Psoas muscle (tissue), 8 donors: Measurements from ENCODE around the gene WDR59. TPM values are rescaled to one million over a fixed set of nuclear protein-coding genes. Genes with fewer than 3 reads are reported as not detected.
"Not testable (repeated sequence)": the region's sequence is repeated elsewhere in the genome, so short reads cannot be mapped to it uniquely, and the experiment has no call there.

Source experiments
- ATAC-seq, 4 donors: fragments of 200-7000 bp; cut with Tn5 transposase; one replicate each; pipeline ENCODE4 v1.9.1; 2020; ENCODE audit warnings: moderate library complexity in 3 of 4, mild to moderate bottlenecking in 2 of 4
- DNase-seq, 2 donors: peaks; one replicate each; pipeline ENCODE4 v3.0.0-alpha.2; 2020
- H3K27ac ChIP-seq: fragments of 200-600 bp; one replicate; pipeline ENCODE4 v1.8.0; 2022
- H3K27me3 ChIP-seq, 3 donors: fragments of 200-600 bp in 1 of 3; one replicate each; pipeline versions ENCODE4 v1.6.1 to v1.8.0; 2013 to 2022; ENCODE audit warnings: low read length in 2 of 3, mild to moderate bottlenecking in 2 of 3, moderate library complexity in 1 of 3; ENCODE audit not compliant: insufficient read depth in 3 of 3
- H3K36me3 ChIP-seq, 2 donors: fragments of 200-600 bp in 1 of 2; one replicate each; pipeline versions ENCODE4 v1.6.1 to v1.8.0; 2013 to 2022; ENCODE audit warnings: low read depth in 1 of 2, mild to moderate bottlenecking in 1 of 2, moderate library complexity in 1 of 2; ENCODE audit not compliant: insufficient read depth in 1 of 2
- H3K4me1 ChIP-seq: fragments of 200-600 bp; one replicate; pipeline ENCODE4 v1.8.0; 2022
- H3K4me3 ChIP-seq: fragments of 200-600 bp; one replicate; pipeline ENCODE4 v1.8.0; 2022; ENCODE audit warnings: mild to moderate bottlenecking
- H3K9me3 ChIP-seq: fragments of 200-600 bp; one replicate; pipeline ENCODE4 v1.8.0; 2022
- CTCF ChIP-seq: fragments of 200-600 bp; IDR thresholded peaks from one replicate; pipeline ENCODE4 v1.8.0; 2022; ENCODE audit warnings: antibody characterized with exemption
- WGBS, 3 donors: extraction: QIAGEN DNeasy Blood & Tissue Kit; methylation state at CpG; one replicate each; pipeline versions ENCODE4 v1.1.6 to v1.1.7; 2013; 5-methylcytosine and 5-hydroxymethylcytosine counted together
- intact Hi-C, 2 donors: fragments of 100-400 bp; cut with DNase I; formaldehyde crosslinking; loops; one replicate each; pipeline versions ENCODE4 v1.11.0 to v1.14.2; 2022
- polyA plus RNA-seq, 3 donors: library from polyadenylated mRNA; stranded (reverse); fragments of 200-250 nt; gene quantifications; one replicate each; pipeline ENCODE4 v1.2.3, GENCODE V29; 2013
- total RNA-seq, 4 donors: library from RNA; stranded (reverse); fragmentation: NEBNext Ultra II Directional in 2 of 4; extraction: Animal tissue kit (Norgen Biotek cat#: 25700) in 2 of 4; gene quantifications; one replicate each; pipeline versions ENCODE4 v1.2.1 to v1.2.4, GENCODE V29; 2021 to 2023
- donor health status: healthy with polysubstance abuse.
- donor health status: DM: no; HTN: no; CAD: no; lungs with moderate emphysema.
- donor health status: Bipolar disorder and iron deficiency.
- donor health status: healthy.
- donor health status: DM: yes; HTN: yes; CAD: no.
- donor health status: DM: no; HTN: no; CAD: no.
- donor health status: DM: no; HTN: no; CAD: no.
- donor health status: DM: yes; HTN: yes; CAD: no.

WDR59 gene
- total and polyA plus RNA-seq, 7 donors, result 12.0 to 48.2 (median 30.6) TPM

GRCh38 chr16:74847202-74847601, 137.7 kb downstream of the WDR59 start:
- no peak for ATAC-seq
- H3K27ac ChIP-seq, result no peak overlapping the region
- H3K27me3 ChIP-seq, result no peaks in the 10 kb centered on the region
- no peak overlapping the region for H3K4me3 ChIP-seq
- WGBS, 3 donors, result 97 to 100% (median 100%) methylated on average over 1 of the region's 1 CpG
- H3K36me3 ChIP-seq, result no peaks in the 10 kb centered on the region
- no peaks in the 10 kb centered on the region for H3K9me3 ChIP-seq
- DNase-seq, result no peak
- no peaks in the 10 kb centered on the region for H3K4me1 ChIP-seq
- TF ChIP-seq CTCF, result no peak
- intact Hi-C loops, result no loop called here

GRCh38 chr16:74846714-74847113, 138.2 kb downstream of the WDR59 start:
- ATAC-seq, result no peak
- H3K9me3 ChIP-seq, result no peaks in the 10 kb centered on the region
- DNase-seq, result no peak
- no peaks in the 10 kb centered on the region for H3K27me3 ChIP-seq
- H3K36me3 ChIP-seq, result no peaks in the 10 kb centered on the region
- TF ChIP-seq CTCF, result no peak
- H3K4me1 ChIP-seq, result no peaks in the 10 kb centered on the region
- WGBS, 3 donors, result 80 to 83% (median 81%) methylated on average over 4 of the region's 4 CpGs
- no peak overlapping the region for H3K4me3 ChIP-seq
- intact Hi-C loops, result no loop called here
- H3K27ac ChIP-seq, result no peak overlapping the region

- 75 to 86% (median 80%) methylated on average over 20 of the region's 20 CpGs for WGBS, 3 donors
- Histone ChIP-seq H3K9me3 (no peaks in the 10 kb centered on the region), H3K36me3 (no peaks in the 10 kb centered on the region), H3K4me3 (no peak overlapping the region), H3K27ac (no peak overlapping the region), H3K4me1 (no peaks in the 10 kb centered on the region), H3K27me3 (no peaks in the 10 kb centered on the region)
- DNase-seq, result no peak
- no peak for TF ChIP-seq CTCF
- no peak for ATAC-seq
- intact Hi-C loops, result no loop called here
Observed at GRCh38 chr16:74844041-74844980, 140.6 kb downstream of the WDR59 start.

- 89 to 92% (median 90%) methylated on average over 14 of the region's 14 CpGs for WGBS, 3 donors
- H3K27ac ChIP-seq, H3K27me3 ChIP-seq, DNase-seq, H3K4me3 ChIP-seq, H3K9me3 ChIP-seq, ATAC-seq, H3K4me1 ChIP-seq, H3K36me3 ChIP-seq, intact Hi-C loops: not testable (repeated sequence)
Observed at GRCh38 chr16:74843381-74844035, 141.4 kb downstream of the WDR59 start.

- Histone ChIP-seq H3K9me3 (no peaks in the 10 kb centered on the region), H3K4me3 (no peak overlapping the region), H3K27me3 (no peaks in the 10 kb centered on the region), H3K36me3 (no peaks in the 10 kb centered on the region), H3K4me1 (no peaks in the 10 kb centered on the region), H3K27ac (no peak overlapping the region)
- WGBS, 3 donors, result 19 to 35% (median 22%) methylated on average over 6 of the region's 6 CpGs
- ATAC-seq, result peak in 2 of 4 donors; percentile 51 to 53
- no peak for TF ChIP-seq CTCF
- intact Hi-C loops, result no loop called here
- DNase-seq, result no peak
Observed at GRCh38 chr16:74842413-74842812, 142.5 kb downstream of the WDR59 start.
